NCI-H345 (cell line): ENCODE data around the gene SLC9A9.
A peak's percentile ranks its signal among the peaks of the same experiment; 100 is the strongest.

Source experiments
- DNase-seq: peaks from one replicate; lab custom pipeline; 2025; lab: John Stamatoyannopoulos, UW

SLC9A9 gene

DNA sequence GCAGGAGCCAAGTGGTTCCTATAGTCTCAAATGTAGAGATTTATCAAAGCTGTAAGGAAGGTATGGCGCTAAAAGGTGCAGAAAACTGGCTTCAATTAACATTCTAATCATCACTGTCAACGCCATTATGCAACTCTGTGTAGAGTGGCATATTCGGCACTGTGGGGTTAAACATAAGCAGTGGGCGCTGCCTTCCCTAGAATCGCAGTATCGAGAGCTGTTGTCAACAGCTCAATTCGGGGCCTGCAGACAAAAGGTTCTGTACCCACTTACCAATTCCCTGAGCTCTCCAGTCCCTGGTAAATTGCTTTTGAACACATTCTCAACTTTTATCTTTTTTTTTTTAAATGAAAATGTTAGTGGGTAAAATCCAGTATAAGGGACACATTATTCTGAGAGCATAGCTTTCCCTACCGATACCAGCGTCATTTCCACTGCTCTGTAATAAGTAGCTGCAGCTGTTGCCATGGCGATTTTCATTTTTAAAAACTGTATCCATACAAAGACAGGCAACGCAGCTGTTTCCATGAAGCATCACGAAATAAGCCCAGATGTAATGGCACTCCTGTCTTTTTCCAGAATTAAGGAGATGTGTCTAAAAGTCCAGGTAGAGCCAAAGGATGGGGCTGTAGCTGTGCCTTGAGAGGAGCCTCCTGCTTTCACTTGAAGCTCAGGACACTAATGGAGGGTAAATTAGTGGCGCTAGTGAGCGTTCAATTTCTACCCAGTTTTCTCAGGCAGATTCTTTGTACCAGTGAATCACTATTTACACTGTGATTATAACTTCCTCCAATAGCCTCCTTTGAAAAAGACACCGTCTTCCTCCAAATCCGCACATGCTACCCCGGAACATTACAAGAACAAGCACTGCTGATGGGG lies 250.3 kb downstream of the SLC9A9 start:
- DNase-seq = no peak

- DNase-seq = no peak
Observed at GRCh38 chr3:143596957-143597642, 251.2 kb downstream of the SLC9A9 start.

DNA sequence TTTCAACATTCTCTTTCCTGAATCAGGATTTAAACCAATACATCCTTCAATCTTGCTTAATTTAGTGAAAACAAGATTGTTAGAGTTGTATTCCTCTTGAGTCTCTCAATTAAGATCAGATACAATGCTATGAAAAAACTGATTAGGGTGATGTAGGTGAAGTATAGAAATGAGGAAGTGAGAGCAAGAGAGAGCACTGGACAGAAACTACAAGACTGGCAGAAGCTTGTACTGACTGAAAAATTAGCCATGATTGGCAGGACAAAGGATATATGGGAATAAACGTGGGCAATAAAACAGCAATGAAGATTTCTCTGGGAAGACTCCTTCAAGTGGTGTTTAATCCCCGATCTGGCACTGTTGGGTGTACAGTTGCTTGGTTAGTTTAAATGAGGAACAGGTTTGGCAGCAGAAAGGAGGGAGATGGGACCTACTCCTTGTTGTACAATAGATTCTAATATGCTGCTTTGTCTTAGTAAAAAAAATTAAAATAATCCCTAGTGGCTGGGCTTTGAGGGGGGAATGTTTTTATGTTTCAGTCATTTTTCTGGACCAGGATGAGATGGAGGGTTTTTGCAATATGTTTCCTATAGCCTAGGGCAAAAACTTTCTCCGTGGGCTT lies 252.7 kb downstream of the SLC9A9 start:
- DNase-seq = no peak

DNA sequence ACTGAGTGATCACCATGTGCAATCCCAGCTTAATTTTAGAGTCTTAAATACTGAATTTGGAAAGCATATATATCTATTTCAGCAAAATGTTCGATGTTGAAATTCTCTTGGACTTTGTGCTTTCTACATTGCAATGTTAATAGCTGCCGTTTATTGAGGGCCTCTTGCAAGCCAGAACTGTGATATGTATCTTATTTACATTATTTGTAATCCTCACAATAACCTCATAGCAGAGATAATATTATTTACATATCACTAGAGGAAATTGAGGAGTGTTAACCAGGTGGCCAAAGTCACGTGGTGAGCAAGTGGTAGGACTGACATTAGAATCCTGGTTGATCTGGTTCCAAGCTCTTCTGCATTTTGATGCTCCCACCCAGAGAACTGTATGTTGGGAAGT lies 254.1 kb downstream of the SLC9A9 start:
- DNase-seq = no peak

- DNase-seq = no peak
Observed at GRCh38 chr3:143590660-143591059, 257.6 kb downstream of the SLC9A9 start.

DNA sequence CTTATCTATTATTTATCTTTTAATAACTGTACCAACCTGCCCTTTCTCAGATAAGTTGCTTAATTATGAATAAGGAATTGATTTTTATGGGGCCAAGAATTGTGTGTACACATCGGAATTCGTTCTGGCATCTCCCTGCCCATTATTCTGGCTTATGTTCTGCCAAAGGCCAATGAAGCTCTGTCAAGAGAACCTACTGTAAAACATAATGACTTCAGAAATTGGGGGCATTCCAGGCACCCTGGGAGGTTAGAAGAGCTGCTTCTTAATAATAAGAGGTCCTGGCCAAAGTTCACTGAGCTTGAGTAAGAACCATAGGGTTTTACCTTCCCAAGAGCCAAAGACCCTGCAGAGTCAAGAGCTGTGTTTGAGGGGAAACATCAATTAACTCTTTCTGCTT lies 261.7 kb downstream of the SLC9A9 start:
- DNase-seq = no peak

DNA sequence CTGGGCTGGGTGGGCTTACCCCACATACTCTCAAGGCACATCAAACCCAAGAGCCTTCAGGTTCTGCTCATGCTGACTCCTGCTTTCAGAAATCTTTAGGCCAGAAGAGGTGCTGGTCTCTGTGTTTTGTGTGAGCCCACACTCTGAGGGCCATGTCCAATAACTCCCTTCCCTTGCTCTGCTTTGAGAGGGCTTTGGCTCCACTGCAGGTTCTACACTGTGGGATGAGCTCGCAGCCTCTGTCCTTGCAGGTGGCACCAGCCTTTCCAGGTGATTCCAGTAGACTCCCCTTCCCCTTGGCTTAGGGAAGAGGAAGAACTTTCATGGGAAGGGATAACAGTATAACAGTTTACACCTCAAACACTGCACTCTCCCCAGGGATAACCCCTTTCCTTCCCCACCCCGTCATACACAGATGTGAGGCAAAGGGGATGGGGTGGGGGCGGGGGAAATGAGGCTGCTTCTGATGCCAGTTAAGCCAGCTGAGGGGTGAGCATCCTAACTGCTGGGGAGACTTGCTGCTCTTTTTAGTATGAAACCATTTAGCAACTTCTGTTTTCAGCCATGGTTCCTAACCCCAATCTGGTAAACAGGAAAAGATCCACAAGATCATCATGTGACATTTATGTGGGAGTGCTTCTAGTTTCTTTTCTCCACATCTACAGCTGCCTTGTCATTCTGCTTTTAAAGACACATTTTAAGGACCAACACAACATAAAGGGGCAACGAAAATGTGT lies 262.4 kb downstream of the SLC9A9 start:
- no peak for DNase-seq

DNA sequence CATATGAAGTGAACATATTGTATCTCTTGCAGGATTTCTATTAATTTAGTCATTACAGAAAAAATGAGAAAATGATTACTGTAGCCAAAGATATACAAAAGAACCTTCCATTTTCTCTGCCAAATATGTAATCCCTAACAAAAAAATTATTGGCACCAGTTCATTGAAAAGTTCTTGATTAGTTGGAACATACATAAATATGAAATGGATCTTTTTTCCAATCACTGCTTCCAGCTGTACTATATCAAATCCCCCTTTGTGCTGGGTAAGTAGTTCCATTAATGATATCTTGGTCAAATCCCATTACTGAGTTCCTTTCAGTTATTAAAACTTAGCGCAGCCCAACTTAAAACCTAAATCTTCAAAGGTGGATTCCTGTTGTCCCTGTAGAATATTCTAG lies 263.8 kb downstream of the SLC9A9 start:
- DNase-seq = no peak

- no peak for DNase-seq
Observed at GRCh38 chr3:143581972-143582722, 266.1 kb downstream of the SLC9A9 start.

DNA sequence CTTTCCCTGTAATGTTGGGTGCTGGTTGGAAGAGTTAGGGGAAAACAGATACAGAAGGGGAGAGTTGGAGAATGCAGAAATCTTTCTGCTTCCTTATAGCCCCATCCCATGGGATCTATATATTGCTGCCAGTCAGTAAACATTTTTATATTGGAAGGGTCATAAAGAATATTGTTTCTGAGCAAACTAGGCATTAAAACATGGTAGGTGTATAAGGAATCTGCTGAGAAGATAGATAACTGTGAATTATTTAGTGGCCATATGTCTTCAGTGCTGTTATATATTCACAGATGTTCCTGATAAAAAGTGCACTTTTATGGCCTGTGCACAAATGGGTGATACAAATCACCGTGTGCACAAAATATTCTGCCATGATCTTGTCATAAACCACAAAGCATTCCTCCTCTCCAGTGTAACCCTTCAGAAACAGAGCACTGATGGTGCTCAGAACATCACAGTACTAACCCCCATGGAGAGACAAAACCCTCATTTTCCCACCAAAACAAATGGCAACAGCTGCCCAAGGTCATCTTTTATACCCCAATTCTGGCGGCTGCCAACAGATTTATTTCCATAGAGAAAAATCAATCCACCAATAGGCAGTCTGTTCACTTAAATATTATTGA lies 269.3 kb downstream of the SLC9A9 start:
- no peak for DNase-seq

GRCh38 chr3:143576568-143577270 lies 271.5 kb downstream of the SLC9A9 start:
- no peak for DNase-seq

- no peak for DNase-seq
Observed at GRCh38 chr3:143574933-143575332, 273.3 kb downstream of the SLC9A9 start.

DNA sequence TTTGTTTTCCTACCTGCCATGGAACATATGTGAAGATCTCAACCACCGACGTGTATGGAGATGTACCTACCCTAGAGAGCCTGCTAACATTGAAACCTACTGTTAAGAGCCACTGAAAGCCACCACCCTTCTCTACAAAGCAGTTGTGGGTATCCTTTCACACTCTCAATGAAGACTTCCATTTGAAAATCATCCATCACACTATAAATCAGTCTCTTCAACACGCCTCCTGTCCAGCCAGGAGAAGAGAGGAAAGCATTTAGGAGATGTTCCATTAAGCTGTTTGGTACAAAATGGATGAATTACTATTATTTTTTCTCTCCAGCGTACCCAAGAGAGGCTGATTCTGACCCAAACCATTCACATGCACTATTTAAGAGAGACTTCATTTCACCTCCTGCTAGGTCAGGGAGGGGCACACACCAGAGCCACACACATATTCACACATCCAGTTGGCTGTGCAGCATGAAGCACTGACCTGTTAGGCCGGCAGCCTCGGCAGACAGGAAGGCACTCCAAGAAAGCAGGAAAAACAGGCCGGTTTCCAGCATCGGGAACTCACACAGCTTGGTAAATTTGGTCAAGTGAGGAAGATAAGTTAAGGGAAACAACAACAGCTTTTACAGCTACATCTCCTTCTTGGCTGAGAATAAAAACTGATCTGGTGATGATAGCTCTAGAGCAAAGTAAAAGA lies 274.5 kb downstream of the SLC9A9 start:
- DNase-seq = no peak

GRCh38 chr3:143571548-143571947 lies 276.7 kb downstream of the SLC9A9 start:
- DNase-seq = no peak

DNA sequence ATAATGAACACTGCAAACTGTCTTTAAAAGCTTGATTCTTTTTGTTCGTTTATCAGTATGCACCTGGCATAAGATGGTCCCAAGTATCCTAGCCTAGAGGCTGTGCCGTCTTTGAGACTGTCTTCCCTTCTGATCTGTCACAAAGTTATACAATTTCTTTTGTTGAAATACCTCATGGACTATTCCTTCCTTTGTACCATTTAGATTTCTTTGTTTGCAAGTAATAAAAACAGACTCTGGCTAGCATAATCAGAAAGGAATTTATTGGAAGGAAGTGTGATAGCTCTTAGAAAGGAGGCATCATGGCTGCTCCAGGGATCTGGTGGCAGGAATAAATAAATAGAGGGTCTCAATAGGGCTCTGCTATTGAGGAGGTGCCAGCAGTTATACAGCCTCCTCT lies 280.4 kb downstream of the SLC9A9 start:
- DNase-seq = no peak

DNA sequence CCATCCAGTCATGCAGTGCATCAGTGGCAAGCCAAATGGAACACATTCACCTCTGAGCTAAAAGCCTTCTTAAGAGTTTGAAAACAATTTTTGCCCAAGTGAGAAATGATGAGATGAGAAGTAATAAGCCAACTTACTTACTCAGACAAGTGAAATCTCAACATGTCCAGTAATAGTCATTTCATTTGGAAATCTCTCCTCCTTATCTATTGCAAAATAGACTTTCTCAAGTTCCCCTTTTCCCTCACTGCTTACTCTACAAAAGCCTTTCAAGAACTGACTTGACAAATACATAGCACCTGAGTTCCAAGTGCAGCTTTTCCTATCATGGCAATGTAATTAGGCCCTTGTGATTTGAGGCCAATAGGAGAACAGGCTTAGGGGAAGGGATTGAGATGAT lies 282.3 kb downstream of the SLC9A9 start:
- DNase-seq = peak; percentile 3

GRCh38 chr3:143563786-143564185 lies 284.5 kb downstream of the SLC9A9 start:
- no peak for DNase-seq

DNA sequence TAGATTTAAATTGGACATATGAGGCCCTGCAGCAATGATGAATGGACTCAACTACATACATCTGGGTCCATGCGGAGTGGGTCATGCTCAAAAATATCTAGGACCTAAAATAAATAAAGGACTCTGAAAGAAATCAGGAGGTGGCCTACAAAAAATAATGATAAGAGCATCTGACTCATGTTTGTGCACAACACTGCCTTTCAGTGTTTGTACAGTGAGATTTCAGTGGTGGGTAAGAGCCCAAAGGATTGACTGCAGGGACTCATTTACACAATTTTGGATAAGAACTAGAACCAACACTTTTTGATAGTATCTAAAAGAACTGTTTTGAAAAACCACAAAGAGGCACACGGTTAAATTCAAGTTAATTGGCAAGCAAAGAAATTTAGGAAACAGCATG lies 285.5 kb downstream of the SLC9A9 start:
- no peak for DNase-seq

- no peak for DNase-seq
Observed at GRCh38 chr3:143559296-143559695, 289.0 kb downstream of the SLC9A9 start.

DNA sequence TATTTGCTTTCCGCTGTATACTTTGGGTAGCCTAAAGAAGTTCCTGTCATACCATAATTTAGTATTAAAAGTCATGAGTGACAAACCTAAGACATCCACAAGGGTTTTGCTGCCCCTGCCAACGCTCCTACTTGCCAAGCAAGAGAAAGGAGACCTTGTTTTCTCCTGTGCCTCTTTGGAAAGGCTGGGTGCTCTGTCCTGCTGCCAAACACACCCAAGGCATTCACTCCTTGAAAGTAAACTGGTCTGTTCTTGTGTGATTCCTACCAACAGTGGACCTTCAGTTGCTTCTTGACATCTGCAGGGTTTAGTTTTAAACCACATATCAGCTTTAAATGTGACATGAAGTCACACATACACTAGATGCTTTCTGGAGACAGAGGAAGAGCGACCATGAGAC lies 295.4 kb downstream of the SLC9A9 start:
- no peak for DNase-seq
